Pancreas (tissue), 10 donors: ENCODE data around the gene NELFB. TPM values are rescaled to one million over a fixed set of nuclear protein-coding genes. Genes with fewer than 3 reads are reported as not detected.
A peak's percentile ranks its signal among the peaks of the same experiment; 100 is the strongest.

Experiments used
- ATAC-seq, 4 donors: fragments of 200-7000 bp; cut with Tn5 transposase; one replicate each; pipeline versions ENCODE4 v1.8.0 to v1.9.1; 2020; ENCODE audit warnings: mild to moderate bottlenecking in 4 of 4, moderate library complexity in 4 of 4
- DNase-seq, 6 donors: peaks; one replicate each; pipeline ENCODE4 v3.0.0-alpha.2; 2020
- FAIRE-seq: peaks from 2 replicates; lab custom pipeline; 2012; peaks lifted over from hg19 to GRCh38; lab: Jason Lieb, UNC
- H3K27ac ChIP-seq, 4 donors: fragments of 200-600 bp; sonication (generic); 1 replicate in 3 of 4; 2 replicates in 1 of 4; pipeline versions ENCODE4 v1.5.0 to v1.8.0; 2020
- H3K27me3 ChIP-seq, 4 donors: fragments of 200-600 bp; one replicate each; pipeline ENCODE4 v1.8.0; 2021
- H3K36me3 ChIP-seq, 3 donors: fragments of 200-600 bp; sonication (generic) in 1 of 3; one replicate each; pipeline versions ENCODE4 v1.5.0 to v1.8.0; 2020 to 2021
- H3K4me1 ChIP-seq, 3 donors: fragments of 200-600 bp; one replicate each; pipeline ENCODE4 v1.8.0; 2021
- H3K4me3 ChIP-seq, 4 donors: fragments of 200-600 bp; sonication (generic) in 2 of 4; one replicate each; pipeline versions ENCODE4 v1.5.0 to v1.8.0; 2020 to 2021
- H3K9me3 ChIP-seq, 4 donors: fragments of 200-600 bp; one replicate each; pipeline ENCODE4 v1.8.0; 2021
- CTCF ChIP-seq, 4 donors: fragments of 200-600 bp; sonication (generic) in 3 of 4; IDR thresholded peaks; one replicate each; pipeline versions ENCODE4 v1.5.0 to v1.8.0; 2021; ENCODE audit warnings: antibody characterized with exemption in 4 of 4
- WGBS, 2 donors: extraction: QIAGEN DNeasy Blood & Tissue Kit; methylation state at CpG; one replicate each; pipeline ENCODE4 v1.1.7; 2013; 5-methylcytosine and 5-hydroxymethylcytosine counted together
- intact Hi-C, 3 donors: fragments of 100-400 bp; cut with DNase I; formaldehyde crosslinking; loops; one replicate each; pipeline versions ENCODE4 v1.11.1 to v1.14.2; 2022
- polyA plus RNA-seq, 2 donors: library from polyadenylated mRNA; stranded (reverse); fragments of 200-250 nt; gene quantifications; one replicate each; pipeline ENCODE4 v1.2.3, GENCODE V29; 2013
- total RNA-seq, 6 donors: library from RNA; stranded (reverse); fragmentation: NEBNext Ultra II Directional in 4 of 6; extraction: Animal tissue kit (Norgen Biotek cat#: 25700) in 4 of 6; gene quantifications; one replicate each; pipeline versions ENCODE4 v1.2.1 to v1.2.4, GENCODE V29; 2021 to 2023
- donor health status: healthy with polysubstance abuse.
- donor health status: DM: no; HTN: no; CAD: no; lungs with moderate emphysema.
- donor health status: DM: no; HTN: no; CAD: no.
- donor health status: control.
- donor health status: control.
- donor health status: Bipolar disorder and iron deficiency.
- donor health status: DM: yes; HTN: yes; CAD: no.
- donor health status: DM: no; HTN: no; CAD: no.
- donor health status: DM: no; HTN: no; CAD: no.
- donor health status: DM: yes; HTN: yes; CAD: no.

NELFB gene
- total and polyA plus RNA-seq, 8 donors = 22.3 to 34.2 (median 29.5) TPM

DNA sequence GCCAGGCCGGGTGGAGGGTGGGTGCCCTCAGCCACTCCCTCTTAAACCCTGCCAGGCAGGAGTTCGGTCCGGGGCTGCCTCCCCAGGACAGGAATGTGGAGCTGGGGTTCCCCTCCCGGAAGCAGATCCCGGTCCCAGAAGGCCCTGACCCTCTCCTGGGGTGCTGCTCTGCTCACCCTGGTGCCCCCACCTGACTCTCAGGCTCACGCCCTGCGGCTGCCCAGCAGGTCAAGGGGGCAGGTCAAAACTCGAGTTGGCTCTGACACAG is 50.6 kb downstream of the NELFB start:
- intact Hi-C loops = no loop called here
- WGBS, 2 donors = 4 to 7% methylated on average over 8 of the region's 8 CpGs
- Histone ChIP-seq H3K27me3 (no peaks in the 10 kb centered on the region), H3K9me3 (no peaks in the 10 kb centered on the region), H3K4me3 (peak overlapping the region; percentile 42 to 62 (median 56)), H3K27ac (peak overlapping the region; percentile 91 to 95 (median 94)), H3K4me1 (peaks cover 52 to 58% (median 55%) of the 10 kb centered on the region in 3 donors), H3K36me3 (no peaks in the 10 kb centered on the region)
- ATAC-seq (no peak), DNase-seq (no peak), FAIRE-seq (no peak)
- TF ChIP-seq CTCF (IDR thresholded peaks at IDR 0.05) = no peak

GRCh38 chr9:137306066-137306849 is 51.1 kb downstream of the NELFB start:
- TF ChIP-seq CTCF (IDR thresholded peaks at IDR 0.05) = no peak
- FAIRE-seq (no peak), ATAC-seq (peak in 3 of 4 donors; percentile 0 to 5 (median 4)), DNase-seq (peak; percentile 37 to 87 (median 71))
- H3K27me3 ChIP-seq = no peaks in the 10 kb centered on the region
- intact Hi-C loops = no loop called here
- H3K4me1 ChIP-seq = peaks cover 55 to 63% (median 60%) of the 10 kb centered on the region in 3 donors
- no peaks in the 10 kb centered on the region for H3K36me3 ChIP-seq
- H3K4me3 ChIP-seq = peak overlapping the region in 3 of 4 donors; percentile 55 to 62 (median 57)
- H3K9me3 ChIP-seq = no peaks in the 10 kb centered on the region
- 12 to 14% methylated on average over 29 to 30 of the region's 30 CpGs for WGBS, 2 donors
- H3K27ac ChIP-seq = peak overlapping the region; percentile 91 to 95 (median 94)

- no peak for ATAC-seq
- intact Hi-C loops = no loop called here
Observed at GRCh38 chr9:137306850-137307254, 51.7 kb downstream of the NELFB start.

GRCh38 chr9:137307255-137308056 is 52.3 kb downstream of the NELFB start:
- no peaks in the 10 kb centered on the region for H3K27me3 ChIP-seq
- FAIRE-seq (no peak), ATAC-seq (peak in 3 of 4 donors; percentile 6 to 14 (median 6)), DNase-seq (peak; percentile 79 to 94 (median 84))
- 14 to 17% methylated on average over 24 to 30 of the region's 30 CpGs for WGBS, 2 donors
- no peak for TF ChIP-seq CTCF (IDR thresholded peaks at IDR 0.05)
- no peaks in the 10 kb centered on the region for H3K36me3 ChIP-seq
- intact Hi-C loops = no loop called here
- H3K9me3 ChIP-seq = no peaks in the 10 kb centered on the region
- H3K4me1 ChIP-seq = peaks cover 61 to 67% (median 67%) of the 10 kb centered on the region in 3 donors
- H3K27ac ChIP-seq = peak overlapping the region; percentile 91 to 95 (median 94)
- peak overlapping the region; percentile 3 to 62 (median 56) for H3K4me3 ChIP-seq

More at GRCh38 chr9:137306850-137307254, 51.7 kb downstream of the NELFB start:
- Histone ChIP-seq H3K36me3 (no peaks in the 10 kb centered on the region), H3K4me3 (peak overlapping the region; percentile 3 to 62 (median 56)), H3K4me1 (peaks cover 57 to 66% (median 62%) of the 10 kb centered on the region in 3 donors), H3K27ac (peak overlapping the region; percentile 91 to 95 (median 94)), H3K9me3 (no peaks in the 10 kb centered on the region), H3K27me3 (no peaks in the 10 kb centered on the region)
- no peak for FAIRE-seq
- WGBS, 2 donors = 10 to 13% methylated on average over 21 to 23 of the region's 23 CpGs
- TF ChIP-seq CTCF (IDR thresholded peaks at IDR 0.05) = no peak
- DNase-seq = peak; percentile 51 to 92 (median 74)
